HG03442 (cell line): Measurements from ENCODE around the gene RPL13.

ENCODE experiments used
- ATAC-seq: cut with Tn5 transposase; IDR thresholded peaks from one replicate; pipeline ENCODE4 v1.9.1; 2021; ENCODE audit warnings: mild to moderate bottlenecking, moderate library complexity; ENCODE audit not compliant: unreplicated experiment

Gene RPL13

GRCh38 chr16:89595330-89596060 lies 35.0 kb downstream of the RPL13 start:
- ATAC-seq: no peak

GRCh38 chr16:89596061-89596689 lies 35.7 kb downstream of the RPL13 start:
- no peak for ATAC-seq

- ATAC-seq: no peak
These were observed 36.6 kb downstream of the RPL13 start for GRCh38 chr16:89596957-89597649.

GRCh38 chr16:89598199-89598598 lies 37.7 kb downstream of the RPL13 start:
- no peak for ATAC-seq

- ATAC-seq: no peak
These were observed 39.0 kb downstream of the RPL13 start for GRCh38 chr16:89599451-89599858.

GRCh38 chr16:89599902-89600301 lies 39.4 kb downstream of the RPL13 start:
- no peak for ATAC-seq

GRCh38 chr16:89600427-89600826 lies 39.9 kb downstream of the RPL13 start:
- ATAC-seq: no peak

GRCh38 chr16:89600956-89601355 lies 40.5 kb downstream of the RPL13 start:
- no peak for ATAC-seq

GRCh38 chr16:89601906-89602272 lies 41.4 kb downstream of the RPL13 start:
- no peak for ATAC-seq

- ATAC-seq: no peak
These were observed 41.9 kb downstream of the RPL13 start for GRCh38 chr16:89602273-89602951.

GRCh38 chr16:89602952-89603590 lies 42.6 kb downstream of the RPL13 start:
- ATAC-seq: no peak

- ATAC-seq: no peak
These were observed 44.3 kb downstream of the RPL13 start for GRCh38 chr16:89604764-89605163.

GRCh38 chr16:89605186-89605970 lies 44.9 kb downstream of the RPL13 start:
- ATAC-seq: no peak

GRCh38 chr16:89606006-89606405 lies 45.5 kb downstream of the RPL13 start:
- ATAC-seq: no peak

- no peak for ATAC-seq
These were observed 47.0 kb downstream of the RPL13 start for GRCh38 chr16:89607453-89607852.

GRCh38 chr16:89607937-89608740 lies 47.7 kb downstream of the RPL13 start:
- ATAC-seq: no peak

- ATAC-seq: no peak
These were observed 49.6 kb downstream of the RPL13 start for GRCh38 chr16:89610108-89610453.

- no peak for ATAC-seq
These were observed 52.1 kb downstream of the RPL13 start for GRCh38 chr16:89612415-89613166.
